Naive B cell (primary cell): ENCODE results near the gene TPSB2. TPM values are rescaled to one million over a fixed set of nuclear protein-coding genes. Genes with fewer than 3 reads are reported as not detected.
"Not testable (repeated sequence)": the region's sequence is repeated elsewhere in the genome, so short reads cannot be mapped to it uniquely, and the experiment has no call there.

Experiments used
- ATAC-seq, 2 donors: fragments of 150-1000 bp; cut with Tn5 transposase; 2 replicates each; pipeline ENCODE4 v1.10.0; 2021; ENCODE audit warnings: low read depth in 2 of 2, mild to moderate bottlenecking in 2 of 2, moderate library complexity in 2 of 2
- DNase-seq: peaks from one replicate; pipeline ENCODE4 v3.0.0; 2022
- H3K27ac Mint-ChIP-seq, 6 donors: one replicate each; pipeline ENCODE4 v1.8.0; 2020 to 2022; ENCODE audit warnings: mild to moderate bottlenecking in 6 of 6, mixed read lengths in 6 of 6, moderate library complexity in 5 of 6, inconsistent platforms in 2 of 6
- H3K27me3 Mint-ChIP-seq, 3 donors: one replicate each; pipeline ENCODE4 v1.8.0; 2021 to 2022; ENCODE audit warnings: mixed read lengths in 3 of 3, mild to moderate bottlenecking in 1 of 3
- H3K36me3 Mint-ChIP-seq, 2 donors: one replicate each; pipeline ENCODE4 v1.8.0; 2020 to 2022; ENCODE audit warnings: mixed read lengths in 2 of 2, inconsistent platforms in 1 of 2, mild to moderate bottlenecking in 1 of 2
- H3K4me1 Mint-ChIP-seq, 3 donors: one replicate each; pipeline ENCODE4 v1.8.0; 2020 to 2022; ENCODE audit warnings: mixed read lengths in 3 of 3, inconsistent platforms in 1 of 3, mild to moderate bottlenecking in 1 of 3, moderate library complexity in 1 of 3
- H3K4me3 Mint-ChIP-seq, 8 donors: one replicate each; pipeline ENCODE4 v1.8.0; 2020 to 2022; ENCODE audit warnings: mild to moderate bottlenecking in 8 of 8, mixed read lengths in 8 of 8, moderate library complexity in 8 of 8, inconsistent platforms in 2 of 8
- H3K9me3 Mint-ChIP-seq, 7 donors: one replicate each; pipeline ENCODE4 v1.8.0; 2020 to 2022; ENCODE audit warnings: mixed read lengths in 7 of 7, mild to moderate bottlenecking in 5 of 7, inconsistent platforms in 2 of 7, moderate library complexity in 1 of 7
- polyA plus RNA-seq, 6 donors: library from polyadenylated mRNA; unstranded; fragments of 300-500 nt; fragmentation: Illumina TruSeq; gene quantifications; one replicate each; pipeline ENCODE4 v1.2.3, GENCODE V29; 2021; ENCODE audit warnings: low read depth in 6 of 6

Gene TPSB2
- polyA plus RNA-seq, 6 donors from 2014 or later, result not detected

DNA sequence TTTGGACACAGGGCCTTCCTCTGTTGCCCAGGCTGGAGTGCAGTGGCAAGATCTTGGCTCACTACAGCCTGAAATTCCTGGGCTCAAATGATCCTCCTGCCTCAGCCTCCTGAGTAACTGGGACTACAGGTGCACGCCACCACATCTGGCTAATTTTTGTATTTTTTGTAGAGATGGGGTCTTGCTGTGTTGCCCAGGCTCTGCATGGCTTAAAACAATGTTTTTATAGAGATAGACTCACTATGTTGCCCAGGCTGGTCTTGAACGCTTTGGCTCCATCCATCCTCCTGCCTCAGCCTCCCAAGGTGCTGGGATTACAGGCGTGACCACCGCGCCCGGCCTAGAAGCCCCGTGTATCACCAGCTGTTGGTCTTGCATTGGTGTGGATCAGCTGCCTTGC lies 39.4 kb upstream of the TPSB2 start:
- not testable (repeated sequence) for H3K36me3 Mint-ChIP-seq, H3K4me1 Mint-ChIP-seq, H3K4me3 Mint-ChIP-seq, H3K9me3 Mint-ChIP-seq, ATAC-seq, DNase-seq
- H3K27ac Mint-ChIP-seq, result peak overlapping the region in 1 of 6 donors; percentile 34
- peaks cover 18 to 40% (median 36%) of the 10 kb centered on the region in 3 donors for H3K27me3 Mint-ChIP-seq

DNA sequence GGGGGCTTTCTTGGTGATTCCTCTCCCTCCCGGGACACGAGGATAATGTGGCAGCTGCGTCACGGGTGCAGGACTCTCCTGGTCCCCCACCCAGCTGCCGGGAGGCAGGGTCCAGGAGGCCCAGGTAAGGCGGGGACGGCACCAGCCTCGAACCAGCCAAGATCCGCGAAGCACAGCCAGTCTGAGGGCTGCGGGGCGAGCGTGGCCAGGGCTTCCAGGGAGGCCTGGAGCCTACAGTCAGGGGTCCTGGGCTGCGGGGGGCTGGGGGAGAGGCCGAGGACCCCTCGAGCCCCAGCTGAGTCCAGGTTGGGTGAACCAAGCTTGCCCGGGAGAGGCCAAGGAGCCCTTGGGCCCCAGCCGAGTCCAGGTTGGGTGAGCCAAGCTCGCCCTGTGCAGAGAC lies 35.8 kb upstream of the TPSB2 start:
- Mint-ChIP-seq H3K36me3 (no peaks in the 10 kb centered on the region), H3K4me3 (no peak overlapping the region), H3K9me3 (peaks cover 0 to 5% (median 0%) of the 10 kb centered on the region in 7 donors), H3K4me1 (peaks cover 0 to 4% (median 0%) of the 10 kb centered on the region in 3 donors), H3K27me3 (peaks cover 21 to 35% (median 25%) of the 10 kb centered on the region in 3 donors), H3K27ac (no peak overlapping the region)
- ATAC-seq (no peak), DNase-seq (no peak)

DNA sequence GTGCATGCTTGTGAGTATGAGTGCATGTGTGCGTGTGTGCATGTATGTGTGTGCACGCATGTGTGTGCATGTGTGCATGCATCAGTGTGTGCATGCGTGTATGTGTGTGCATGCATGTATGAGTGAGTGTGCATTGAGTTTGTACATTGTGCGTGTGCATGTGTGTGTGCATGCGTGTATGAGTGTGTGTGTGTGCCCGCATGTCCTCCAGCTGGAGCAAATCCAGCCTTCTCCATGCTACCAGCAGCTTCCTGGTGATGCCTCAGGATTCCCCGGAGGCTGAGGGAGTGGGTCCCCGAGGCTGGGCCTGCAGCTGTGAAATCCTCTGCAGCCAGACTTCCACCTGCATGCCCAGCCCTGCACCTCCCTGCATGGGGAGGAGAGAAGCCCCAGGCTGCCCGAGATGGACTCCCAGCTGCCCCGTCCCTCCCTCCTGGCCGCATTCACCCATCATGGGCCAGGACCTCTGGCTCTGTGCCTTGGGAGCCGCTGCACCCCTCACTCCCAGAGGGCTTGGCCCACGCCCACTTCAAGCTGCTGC lies 35.2 kb upstream of the TPSB2 start:
- Mint-ChIP-seq H3K27me3 (peaks cover 18 to 36% (median 25%) of the 10 kb centered on the region in 3 donors), H3K4me3 (peak overlapping the region in 1 of 8 donors; percentile 42), H3K4me1 (peaks cover 0 to 4% (median 1%) of the 10 kb centered on the region in 3 donors), H3K9me3 (peaks cover 0 to 5% (median 0%) of the 10 kb centered on the region in 7 donors), H3K36me3 (no peaks in the 10 kb centered on the region), H3K27ac (no peak overlapping the region)
- DNase-seq (no peak), ATAC-seq (no peak)

DNA sequence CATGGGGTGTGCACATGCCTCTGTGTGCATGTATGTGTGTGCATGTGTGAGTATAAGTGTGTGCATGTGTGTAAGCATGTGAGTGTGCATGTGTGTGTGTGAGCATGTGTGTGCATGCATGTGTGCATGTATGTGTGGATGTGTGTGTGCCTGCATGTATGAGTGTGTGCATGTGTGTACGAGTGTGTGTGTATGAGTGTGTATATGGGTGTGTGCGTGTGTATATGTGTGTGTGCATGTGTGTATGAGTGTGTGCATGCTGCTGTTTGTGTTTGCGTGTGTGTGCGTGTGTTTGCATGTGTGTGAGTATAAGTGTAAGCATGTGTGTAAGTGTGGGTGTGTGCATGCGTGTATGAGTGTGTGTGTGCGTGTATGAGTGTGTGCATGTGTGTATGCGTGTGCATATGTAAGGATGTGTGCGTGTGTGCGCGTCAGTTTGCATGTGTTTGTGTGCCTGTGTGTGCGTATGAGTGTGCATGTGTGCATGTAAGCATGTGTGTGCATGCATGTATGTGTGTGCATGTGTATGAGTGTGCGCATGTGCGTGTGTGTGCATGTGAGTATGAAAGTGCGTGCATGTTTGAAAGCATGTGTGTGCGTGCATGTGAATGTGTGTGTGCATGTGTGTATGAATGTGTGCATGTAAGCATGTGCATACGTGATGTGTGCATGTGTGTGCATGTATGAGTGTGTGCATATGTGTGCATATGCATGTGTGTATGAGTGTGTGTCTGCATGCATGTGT lies 34.5 kb upstream of the TPSB2 start:
- H3K4me3 Mint-ChIP-seq, result peak overlapping the region in 1 of 8 donors; percentile 73
- H3K9me3 Mint-ChIP-seq, result peaks cover 0 to 5% (median 0%) of the 10 kb centered on the region in 7 donors

DNA sequence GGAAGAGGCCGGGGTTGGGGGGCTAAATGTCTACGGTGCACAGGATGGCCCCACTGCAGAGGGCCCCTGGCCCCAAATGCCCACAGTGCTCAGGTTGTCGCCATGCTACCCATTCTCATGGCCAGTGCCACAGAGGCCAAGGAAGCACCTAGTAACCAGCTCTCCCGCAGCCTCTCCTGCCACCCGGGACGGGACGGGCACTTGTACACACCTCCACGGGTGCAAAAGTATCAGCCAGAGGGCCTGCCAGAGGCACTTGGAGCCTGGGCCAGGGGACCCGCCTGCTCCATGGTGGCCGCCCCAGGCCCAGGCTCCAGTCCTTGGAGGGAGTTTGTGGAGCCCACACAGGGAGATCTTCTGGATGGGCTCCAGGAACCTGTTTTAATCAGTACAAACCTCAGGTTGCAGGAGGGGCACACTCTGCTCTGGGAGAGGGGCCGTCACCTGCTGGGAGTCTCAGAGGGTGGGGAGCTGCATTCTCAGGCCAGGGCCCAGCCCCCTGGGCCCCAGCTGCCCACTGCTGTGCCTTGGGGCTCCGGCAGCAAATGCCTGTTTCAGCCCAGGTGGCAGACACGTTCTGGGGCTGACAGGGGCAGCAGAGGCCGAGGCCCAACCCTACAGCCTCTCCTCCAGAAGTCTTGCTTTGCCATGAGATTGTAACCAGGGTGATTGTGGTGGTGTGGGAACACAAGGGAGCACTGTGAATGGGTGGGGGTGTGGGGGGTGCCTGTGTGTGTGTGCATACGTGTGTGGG lies 33.8 kb upstream of the TPSB2 start:
- no peak overlapping the region for H3K27ac Mint-ChIP-seq
- no peak overlapping the region for H3K4me3 Mint-ChIP-seq
- DNase-seq, result no peak
- H3K4me1 Mint-ChIP-seq, result peaks cover 5 to 10% (median 6%) of the 10 kb centered on the region in 3 donors
- H3K27me3 Mint-ChIP-seq, result peaks cover 14 to 40% (median 23%) of the 10 kb centered on the region in 3 donors
- H3K9me3 Mint-ChIP-seq, result peaks cover 0 to 5% (median 0%) of the 10 kb centered on the region in 7 donors
- no peaks in the 10 kb centered on the region for H3K36me3 Mint-ChIP-seq
- no peak for ATAC-seq

More for the DNA sequence above, 34.5 kb upstream of the TPSB2 start:
- DNase-seq (no peak), ATAC-seq (no peak)
- no peaks in the 10 kb centered on the region for H3K36me3 Mint-ChIP-seq
- H3K27ac Mint-ChIP-seq, result no peak overlapping the region
- peaks cover 0 to 4% (median 1%) of the 10 kb centered on the region in 3 donors for H3K4me1 Mint-ChIP-seq
- peaks cover 18 to 34% (median 19%) of the 10 kb centered on the region in 3 donors for H3K27me3 Mint-ChIP-seq

DNA sequence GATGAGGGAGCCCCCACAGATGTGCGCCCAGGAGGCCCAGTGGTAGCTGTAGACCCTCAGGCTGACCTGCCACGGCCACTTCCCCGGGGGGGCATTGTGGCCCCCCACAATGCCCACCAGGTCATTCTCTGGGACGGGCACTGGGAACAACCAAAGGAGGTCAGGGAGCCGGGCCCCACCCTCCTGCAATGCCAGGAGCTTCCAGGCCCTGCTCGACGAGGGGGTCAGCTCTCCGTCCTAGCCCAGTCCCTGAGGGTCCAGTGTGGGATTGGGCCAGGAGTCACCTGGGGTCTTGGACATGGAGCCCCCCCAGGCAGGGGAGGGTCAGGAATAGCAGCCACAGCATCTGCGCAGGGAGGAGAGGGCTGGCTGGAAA lies 32.9 kb upstream of the TPSB2 start:
- Mint-ChIP-seq H3K36me3 (no peaks in the 10 kb centered on the region), H3K27ac (no peak overlapping the region), H3K9me3 (peaks cover 0 to 5% (median 0%) of the 10 kb centered on the region in 7 donors), H3K4me3 (no peak overlapping the region), H3K27me3 (peaks cover 14 to 48% (median 26%) of the 10 kb centered on the region in 3 donors), H3K4me1 (peaks cover 6 to 10% (median 6%) of the 10 kb centered on the region in 3 donors)
- ATAC-seq (no peak), DNase-seq (no peak)

DNA sequence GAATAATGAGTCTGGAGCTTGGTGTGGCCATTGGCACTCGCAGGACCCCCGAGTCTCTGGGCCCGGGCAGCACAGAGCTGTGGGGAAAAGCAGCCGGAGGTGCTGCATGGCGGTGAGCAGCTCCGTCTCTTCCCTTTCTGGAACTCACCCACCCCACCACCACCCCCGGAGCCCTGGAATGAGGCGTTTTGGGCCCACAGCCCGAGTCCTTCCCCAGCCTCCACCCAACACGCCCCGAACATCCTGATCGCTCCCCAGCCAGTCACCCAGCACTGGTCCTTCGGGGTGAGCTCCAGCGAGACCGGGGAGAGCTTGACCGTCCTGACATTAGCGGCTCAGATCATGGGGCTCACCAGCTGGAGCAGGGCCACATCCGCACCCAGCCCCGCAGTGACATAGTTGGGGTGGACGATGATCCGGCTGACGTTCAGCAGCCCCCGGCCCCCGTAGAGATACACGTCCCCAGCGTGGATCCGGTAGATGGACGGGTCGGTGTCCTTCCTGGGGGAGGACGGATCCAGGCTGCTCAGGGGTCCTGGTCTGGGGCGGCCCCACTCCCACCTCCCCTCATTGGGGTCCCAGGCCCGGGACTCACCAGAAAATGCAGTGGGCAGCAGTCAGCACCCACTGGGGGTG lies 32.3 kb upstream of the TPSB2 start:
- Mint-ChIP-seq H3K27me3 (peaks cover 14 to 50% (median 26%) of the 10 kb centered on the region in 3 donors), H3K9me3 (peaks cover 0 to 5% (median 0%) of the 10 kb centered on the region in 7 donors), H3K27ac (no peak overlapping the region), H3K4me1 (peaks cover 6 to 10% (median 6%) of the 10 kb centered on the region in 3 donors), H3K4me3 (no peak overlapping the region), H3K36me3 (no peaks in the 10 kb centered on the region)
- ATAC-seq (no peak), DNase-seq (no peak)

DNA sequence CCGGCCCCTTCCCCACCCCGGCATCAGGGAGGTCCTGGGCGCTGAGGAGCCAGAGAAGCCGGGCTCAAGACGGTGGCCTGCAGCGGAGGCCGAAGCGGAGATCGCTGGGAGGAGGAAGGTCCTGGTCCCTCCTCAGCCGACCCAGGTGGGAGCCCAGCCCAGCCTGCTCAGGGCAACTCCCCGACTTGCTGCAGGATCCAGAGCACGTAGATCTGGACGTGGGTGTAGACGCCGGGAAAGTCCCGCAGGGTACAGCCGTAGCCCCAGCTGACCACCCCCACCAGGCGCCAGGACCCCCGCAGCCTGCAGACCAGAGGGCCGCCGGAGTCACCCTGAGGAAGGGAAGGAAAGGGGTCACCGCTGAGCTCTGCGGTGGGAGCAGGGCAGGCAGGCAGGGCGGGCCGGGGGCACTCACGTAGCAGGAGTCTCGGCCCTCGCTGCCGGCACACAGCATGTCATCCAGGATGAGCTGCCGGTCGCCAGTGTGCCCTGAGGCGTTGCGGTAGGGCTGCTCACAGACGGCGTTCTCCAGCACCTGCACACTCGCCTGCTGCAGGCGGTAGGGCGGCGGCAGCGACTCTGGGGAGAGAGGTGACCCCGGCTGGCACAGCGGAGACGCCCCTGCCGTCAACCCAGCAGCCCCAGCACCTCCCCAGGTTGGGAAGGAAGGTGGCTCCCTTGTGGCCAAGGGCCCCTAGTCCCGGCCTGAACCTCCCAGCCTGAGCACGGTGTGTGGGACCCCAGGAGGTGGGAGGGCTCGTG lies 31.3 kb upstream of the TPSB2 start:
- no peak overlapping the region for H3K4me3 Mint-ChIP-seq
- H3K27ac Mint-ChIP-seq, result no peak overlapping the region
- peaks cover 12 to 54% (median 26%) of the 10 kb centered on the region in 3 donors for H3K27me3 Mint-ChIP-seq
- ATAC-seq (peak in 1 of 2 donors; percentile 53), DNase-seq (no peak)
- peaks cover 6 to 10% (median 6%) of the 10 kb centered on the region in 3 donors for H3K4me1 Mint-ChIP-seq
- H3K36me3 Mint-ChIP-seq, result no peaks in the 10 kb centered on the region
- H3K9me3 Mint-ChIP-seq, result peaks cover 0 to 5% (median 0%) of the 10 kb centered on the region in 7 donors

DNA sequence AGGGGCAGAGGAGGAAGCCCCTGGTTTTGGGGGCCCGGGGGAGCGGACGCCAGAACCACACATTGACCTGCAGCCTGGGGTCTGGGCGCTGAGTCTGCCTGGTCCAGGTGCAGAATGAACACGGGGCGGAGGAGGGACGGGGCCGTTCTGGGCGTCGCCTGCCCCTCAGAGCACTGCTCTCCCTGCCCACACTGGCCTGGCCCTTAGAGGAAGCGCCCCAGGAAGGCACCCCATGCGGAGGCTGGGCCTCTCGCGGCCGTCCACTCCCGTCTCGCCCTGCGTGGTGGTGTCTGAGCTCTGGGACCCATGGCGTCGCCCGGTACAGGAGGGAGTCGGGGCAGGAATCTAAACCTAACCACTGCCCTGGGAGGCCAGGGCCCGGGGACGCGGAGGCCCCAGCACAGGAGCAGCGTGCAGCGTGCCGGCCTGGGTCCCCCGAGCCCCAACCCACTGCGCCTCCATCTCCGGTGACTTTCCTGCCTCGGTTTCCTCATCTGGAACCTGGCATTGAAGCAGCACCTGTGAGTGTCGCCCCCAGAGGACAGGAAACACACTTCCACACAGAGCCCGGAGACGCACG lies 30.2 kb upstream of the TPSB2 start:
- peaks cover 0 to 5% (median 0%) of the 10 kb centered on the region in 7 donors for H3K9me3 Mint-ChIP-seq
- ATAC-seq, result no peak
- H3K4me1 Mint-ChIP-seq, result peaks cover 6 to 10% (median 6%) of the 10 kb centered on the region in 3 donors
- H3K4me3 Mint-ChIP-seq, result no peak overlapping the region
- no peak for DNase-seq
- peaks cover 10 to 53% (median 26%) of the 10 kb centered on the region in 3 donors for H3K27me3 Mint-ChIP-seq
- H3K36me3 Mint-ChIP-seq, result no peaks in the 10 kb centered on the region
- peak overlapping the region in 1 of 6 donors; percentile 82 for H3K27ac Mint-ChIP-seq

DNA sequence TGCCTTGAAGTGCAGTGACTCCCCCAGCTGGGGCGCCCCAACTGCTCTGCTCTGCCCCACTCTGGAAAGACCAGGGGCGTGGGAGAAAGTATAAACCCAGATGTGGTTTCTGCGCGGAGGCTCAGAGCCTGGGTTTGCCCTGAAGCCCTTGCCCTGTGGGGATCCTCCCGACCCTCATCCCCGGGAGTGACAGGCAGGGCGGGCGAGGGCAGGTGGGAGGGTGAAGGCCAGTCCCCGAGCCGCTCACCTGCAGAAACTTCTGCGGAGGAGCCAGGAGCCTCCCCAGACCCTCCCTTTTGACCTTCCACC lies 29.7 kb upstream of the TPSB2 start:
- H3K36me3 Mint-ChIP-seq, result no peaks in the 10 kb centered on the region
- H3K27me3 Mint-ChIP-seq, result peaks cover 10 to 53% (median 26%) of the 10 kb centered on the region in 3 donors
- ATAC-seq (no peak), DNase-seq (no peak)
- H3K9me3 Mint-ChIP-seq, result peaks cover 0 to 5% (median 0%) of the 10 kb centered on the region in 7 donors
- H3K27ac Mint-ChIP-seq, result no peak overlapping the region
- peaks cover 6 to 10% (median 6%) of the 10 kb centered on the region in 3 donors for H3K4me1 Mint-ChIP-seq
- H3K4me3 Mint-ChIP-seq, result no peak overlapping the region

DNA sequence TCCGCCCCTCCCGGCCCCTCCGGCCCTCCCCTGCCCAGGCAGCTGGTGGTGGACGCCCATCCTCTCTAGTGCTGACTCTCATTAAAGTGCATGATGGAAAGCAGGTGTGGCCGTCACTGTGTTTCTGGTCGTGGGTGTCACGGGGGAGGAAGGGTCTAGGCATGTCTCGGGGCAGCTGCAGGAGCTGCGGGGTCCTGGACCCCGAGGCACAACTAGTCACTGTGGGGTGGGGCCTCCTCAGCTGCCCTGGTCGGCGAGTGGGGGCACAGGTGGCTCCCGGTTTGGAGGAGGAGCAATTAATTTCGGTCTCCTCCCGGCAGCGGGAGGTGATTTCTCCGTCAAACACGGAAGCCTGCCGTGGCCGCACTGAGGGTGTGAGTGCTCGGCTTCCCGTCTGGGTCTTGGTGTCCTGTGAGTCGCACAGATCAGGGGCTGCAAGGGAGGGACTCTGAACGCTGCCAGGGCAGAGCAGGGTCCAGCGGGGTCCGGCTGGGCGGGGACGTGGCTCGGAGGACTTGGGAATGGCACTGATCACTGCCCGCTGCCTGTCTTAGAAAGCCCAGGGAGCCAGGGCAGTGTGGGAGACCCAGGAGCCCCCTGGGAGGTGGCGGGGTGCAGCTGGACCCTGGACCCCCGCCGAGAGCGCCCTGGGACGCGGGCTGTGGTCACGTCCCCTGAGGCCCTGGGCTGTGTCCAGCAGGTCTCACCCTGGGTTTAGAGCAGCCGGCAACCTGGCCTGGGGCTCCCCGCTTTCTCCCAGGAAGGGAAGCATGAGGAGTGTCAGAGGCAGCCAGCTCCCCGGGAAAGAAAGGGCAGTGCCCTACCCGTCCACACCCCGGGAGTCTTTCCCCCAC lies 29.1 kb upstream of the TPSB2 start:
- Mint-ChIP-seq H3K4me1 (peaks cover 6% of the 10 kb centered on the region in 3 donors), H3K9me3 (peaks cover 0 to under 1% (median 0%) of the 10 kb centered on the region in 7 donors), H3K27ac (peak overlapping the region in 2 of 6 donors; percentile 33 to 56), H3K27me3 (peaks cover 5 to 53% (median 26%) of the 10 kb centered on the region in 3 donors), H3K4me3 (peak overlapping the region in 4 of 8 donors; percentile 32 to 59 (median 48)), H3K36me3 (no peaks in the 10 kb centered on the region)
- ATAC-seq (no peak), DNase-seq (no peak)

DNA sequence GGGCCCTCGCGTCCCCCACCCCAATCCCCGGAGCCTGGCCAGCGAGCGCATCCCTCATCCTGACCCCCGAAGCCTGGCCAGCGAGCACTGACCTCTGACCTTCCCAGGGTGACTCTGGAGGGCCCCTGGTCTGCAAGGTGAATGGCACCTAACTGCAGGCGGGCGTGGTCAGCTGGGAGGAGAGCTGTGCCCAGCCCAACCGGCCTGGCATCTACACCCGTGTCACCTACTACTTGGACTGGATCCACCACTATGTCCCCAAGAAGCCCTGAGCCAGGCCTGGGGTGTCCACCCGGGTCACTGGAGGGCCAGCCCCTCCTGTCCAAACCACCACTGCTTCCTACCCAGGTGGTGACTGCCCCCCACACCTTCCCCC lies 28.2 kb upstream of the TPSB2 start:
- Mint-ChIP-seq H3K4me3 (no peak overlapping the region), H3K9me3 (no peaks in the 10 kb centered on the region), H3K27me3 (peaks cover 4 to 53% (median 26%) of the 10 kb centered on the region in 3 donors), H3K36me3 (no peaks in the 10 kb centered on the region), H3K4me1 (peaks cover 6% of the 10 kb centered on the region in 3 donors), H3K27ac (no peak overlapping the region)
- no peak for ATAC-seq
- DNase-seq, result no peak
